GM18508 (cell line): ENCODE data around the gene CHRNB2.

Experiments
- ATAC-seq: cut with Tn5 transposase; IDR thresholded peaks from one replicate; pipeline ENCODE4 v1.9.1; 2021; ENCODE audit warnings: moderate number of reproducible peaks; ENCODE audit not compliant: insufficient read depth, unreplicated experiment

CHRNB2 gene

DNA sequence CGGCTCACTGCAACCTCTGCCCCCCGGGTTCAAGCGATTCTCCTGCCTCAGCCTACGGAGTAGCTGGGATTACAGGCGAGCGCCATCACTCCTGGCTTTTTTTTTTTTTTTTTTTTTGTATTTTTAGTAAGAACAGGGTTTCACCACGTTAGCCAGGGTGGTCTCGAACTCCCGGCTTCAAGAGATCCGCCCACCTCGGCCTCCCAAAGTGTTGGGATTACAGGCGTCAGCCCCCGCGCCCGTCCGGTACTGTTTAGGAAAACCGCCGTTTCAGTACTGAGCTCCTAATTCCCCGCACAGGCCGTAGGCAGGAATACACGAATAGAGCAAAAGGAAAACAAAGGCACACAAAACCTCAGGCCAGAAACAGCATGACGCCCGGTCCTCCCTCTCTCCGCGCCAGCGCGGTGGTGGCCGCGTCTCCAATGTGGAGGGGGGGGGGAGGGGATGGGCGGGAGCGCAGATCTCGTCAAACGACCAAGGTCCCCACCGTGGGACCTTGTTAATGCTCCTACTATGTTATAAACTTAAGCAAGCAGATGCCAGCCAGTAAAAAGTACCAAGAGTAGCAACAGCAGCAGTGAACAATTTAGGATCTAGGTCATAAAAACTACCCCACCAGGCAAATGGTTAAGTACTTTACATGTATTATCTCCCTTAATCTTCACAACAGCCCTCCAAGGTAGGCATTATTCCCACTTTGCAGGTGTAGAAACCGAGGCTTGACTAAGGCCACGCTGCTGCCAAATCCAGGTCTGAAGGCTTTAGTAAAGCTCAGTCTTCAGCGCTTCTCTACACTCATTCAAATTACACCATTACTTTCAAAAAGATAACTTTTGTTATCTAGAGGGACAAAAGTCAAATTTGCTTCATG lies 41.1 kb downstream of the CHRNB2 start:
- no peak for ATAC-seq

DNA sequence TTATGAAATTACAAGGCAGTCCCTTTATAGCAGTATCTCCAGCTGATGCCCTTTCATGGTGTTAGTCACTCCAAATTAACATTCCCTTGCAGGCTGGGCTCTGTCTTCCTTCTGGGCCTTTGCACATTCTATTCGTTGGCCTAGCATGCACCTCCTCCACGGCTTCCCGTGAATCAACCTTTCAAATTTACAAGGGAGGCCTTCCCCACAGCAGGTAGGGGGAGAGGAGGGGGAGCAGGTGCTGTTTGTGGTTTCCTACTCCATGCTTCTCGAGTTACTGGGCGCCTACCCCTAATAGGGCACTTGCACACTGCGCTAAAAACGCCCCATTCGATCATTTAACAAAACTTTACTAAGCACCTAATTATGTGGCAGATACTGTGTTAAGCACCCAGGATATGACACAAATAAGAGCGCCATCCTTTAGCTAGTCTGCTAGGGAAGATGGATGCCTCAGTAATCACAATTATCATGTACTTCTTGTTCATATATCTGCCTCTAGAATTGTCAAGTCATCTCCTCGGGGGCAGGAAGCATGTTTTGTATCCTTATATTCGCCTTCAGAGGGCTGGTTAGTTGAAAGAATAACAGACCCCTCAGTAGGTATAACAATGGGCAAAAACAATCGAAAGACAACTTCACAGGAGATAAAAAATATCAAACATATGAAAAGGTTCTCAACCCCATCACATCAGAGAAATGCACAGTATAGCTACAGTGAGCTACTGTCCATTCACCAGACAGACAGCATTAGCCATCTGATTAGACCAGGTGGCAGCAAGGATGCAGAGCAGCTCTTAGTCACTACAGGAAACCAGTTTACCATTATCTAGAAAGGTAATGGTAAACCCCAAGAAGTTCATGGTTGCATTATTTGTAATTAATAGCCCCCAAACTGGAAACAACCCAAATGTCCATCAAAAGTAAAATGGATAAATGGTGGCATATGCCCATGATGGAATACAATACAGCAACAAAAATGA lies 42.1 kb downstream of the CHRNB2 start:
- no peak for ATAC-seq

DNA sequence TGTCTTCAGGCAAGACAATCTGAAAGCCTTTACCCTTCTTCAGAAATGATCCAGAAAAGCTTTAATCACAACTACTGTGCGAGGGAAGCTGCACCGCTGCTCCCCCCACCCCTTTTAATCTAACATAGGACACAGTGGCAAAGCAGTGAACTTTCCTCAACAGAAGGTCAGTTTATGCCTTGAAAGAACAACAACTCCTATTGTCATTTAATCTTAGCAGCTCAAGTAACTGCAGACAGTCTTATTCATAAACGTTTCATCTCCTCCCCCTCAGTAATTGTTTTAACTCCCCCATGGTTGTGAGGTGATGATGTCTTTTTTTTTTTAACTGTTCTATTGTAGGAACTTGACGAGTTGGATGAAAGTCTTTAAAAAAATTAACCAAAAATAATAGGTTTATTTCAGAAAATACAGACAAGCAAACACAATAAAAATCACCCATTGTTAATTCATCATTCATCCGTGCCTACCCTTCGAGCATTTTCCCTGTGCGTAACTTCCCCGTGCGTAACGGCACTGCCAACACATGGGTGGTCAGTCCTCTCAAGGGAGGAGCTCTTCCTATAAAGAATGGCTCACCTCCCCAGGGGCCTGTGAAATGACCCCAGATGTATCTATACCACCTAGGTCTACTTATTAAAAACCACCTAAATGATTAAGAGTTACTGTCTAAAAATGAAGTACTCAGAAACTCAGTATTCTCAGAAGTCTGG lies 43.7 kb downstream of the CHRNB2 start:
- ATAC-seq, result no peak

DNA sequence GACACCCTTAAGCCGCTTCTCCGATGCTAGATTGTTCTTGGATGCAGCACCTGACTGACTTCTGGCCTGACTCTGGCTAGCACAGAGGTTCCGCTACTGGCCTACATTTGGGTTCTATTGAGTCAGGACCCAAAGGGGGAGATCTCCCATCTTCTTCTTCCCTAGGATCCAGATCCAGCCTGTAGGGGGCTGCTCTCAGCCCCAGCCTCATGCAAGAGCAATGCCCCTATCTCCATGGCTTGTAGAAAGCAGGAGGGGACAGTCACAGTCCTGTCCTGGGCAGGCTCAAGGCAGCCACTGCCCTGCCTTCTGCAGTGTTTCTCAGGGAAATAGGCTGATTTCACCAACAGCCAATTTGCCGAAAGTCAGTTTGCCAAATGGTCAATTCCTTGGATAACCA lies 46.7 kb downstream of the CHRNB2 start:
- ATAC-seq, result no peak

DNA sequence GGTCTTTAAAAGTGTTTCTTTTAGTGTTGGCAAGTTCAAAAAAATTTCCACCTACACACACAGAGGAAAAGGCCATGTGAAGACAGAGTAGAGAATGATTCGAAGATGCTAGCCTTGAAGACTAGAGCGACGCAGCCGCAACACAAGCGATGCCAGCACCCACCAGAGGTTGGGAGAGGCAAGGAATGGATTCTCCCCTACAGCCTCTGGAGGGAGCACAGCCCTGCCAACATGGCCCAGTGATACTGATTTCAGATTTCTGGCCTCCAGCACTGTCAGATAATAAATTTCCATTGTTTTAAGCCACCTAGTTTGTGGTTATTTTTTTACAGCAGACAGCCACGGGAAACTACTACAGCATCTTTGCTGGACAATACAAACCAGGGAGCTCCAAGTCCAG lies 47.3 kb downstream of the CHRNB2 start:
- ATAC-seq, result no peak

DNA sequence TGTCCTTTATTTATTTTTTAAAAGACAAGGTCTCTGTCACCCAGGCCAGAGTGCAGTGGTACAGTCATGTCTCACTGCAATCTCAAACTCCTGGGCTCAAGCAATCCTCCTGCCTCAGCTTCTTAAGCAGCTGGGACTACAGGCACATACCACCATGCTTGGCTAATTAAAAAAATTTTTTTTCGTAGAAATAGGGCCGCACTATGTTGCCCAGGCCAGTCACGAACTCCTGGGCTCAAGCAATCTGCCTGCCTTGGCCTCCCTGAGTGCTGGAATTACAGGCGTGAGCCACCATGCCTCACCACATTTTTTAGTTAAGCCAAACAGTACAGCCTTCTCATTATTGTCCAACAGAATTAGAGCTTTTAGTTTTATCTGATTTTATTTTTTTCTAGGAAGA lies 47.8 kb downstream of the CHRNB2 start:
- no peak for ATAC-seq

DNA sequence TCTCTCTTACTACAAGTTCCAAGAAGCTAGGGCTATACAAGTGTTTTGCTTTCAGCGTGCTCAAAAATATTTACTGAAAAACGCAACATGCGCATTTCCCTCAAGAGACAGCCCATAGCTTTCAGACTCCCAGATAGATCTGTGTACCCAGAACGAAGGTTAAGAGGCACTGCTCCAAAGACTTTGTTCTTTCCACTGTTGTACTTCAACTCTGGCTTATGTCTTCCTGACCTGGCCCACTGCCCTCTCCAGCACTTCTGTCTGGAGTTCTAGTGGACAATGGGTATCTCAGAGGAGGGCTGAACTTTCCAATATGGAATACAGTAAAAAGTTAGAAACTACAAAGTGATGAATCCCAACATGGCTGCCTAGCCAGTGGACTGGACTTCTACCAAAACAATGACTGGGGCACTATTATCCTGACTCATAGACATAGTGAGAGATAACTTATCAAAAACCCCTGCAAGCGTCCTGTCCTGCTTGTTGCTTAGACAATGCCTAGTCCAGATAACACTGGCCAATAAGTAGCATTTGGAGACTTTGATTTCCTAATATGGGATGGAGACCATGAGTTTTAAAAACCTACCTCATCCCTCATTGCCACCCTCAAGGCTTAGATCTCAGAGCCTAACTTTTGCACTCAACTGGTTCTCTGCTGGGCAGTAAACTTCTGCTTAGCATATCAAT lies 49.2 kb downstream of the CHRNB2 start:
- ATAC-seq, result no peak

DNA sequence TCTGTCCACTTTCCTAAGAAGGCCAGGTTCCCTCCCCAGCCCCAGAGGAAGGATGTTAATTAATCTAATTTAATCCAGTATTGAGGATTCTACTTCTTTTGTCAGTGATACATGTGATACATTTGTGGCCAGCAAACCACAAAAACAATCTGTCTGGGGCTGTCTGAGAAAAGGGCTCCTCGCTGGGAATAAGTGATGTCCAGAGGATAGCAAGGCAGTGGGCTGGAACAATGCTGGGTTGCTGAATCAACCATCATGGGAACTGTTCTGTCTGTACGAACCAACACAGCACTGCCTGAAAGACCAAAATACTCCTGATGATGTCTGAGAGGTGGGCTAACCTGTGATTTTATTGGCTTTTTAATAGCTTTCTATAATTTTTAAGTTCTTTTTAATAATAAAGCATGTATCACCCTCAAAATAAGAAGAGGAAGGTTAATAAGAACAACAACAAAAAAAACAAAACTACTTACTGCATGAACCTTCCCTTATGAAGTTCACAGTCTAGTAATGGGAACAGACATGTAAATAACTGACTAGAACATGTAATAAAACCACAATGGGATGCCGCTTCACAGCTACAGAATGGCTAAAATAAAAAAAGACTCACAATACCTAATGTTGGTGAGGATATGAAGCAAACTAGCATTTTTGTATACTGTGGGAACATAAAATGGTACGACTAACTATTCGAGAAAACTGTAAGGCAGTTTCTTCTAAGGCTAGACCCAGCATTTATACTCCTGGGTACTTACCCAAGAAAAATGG lies 51.8 kb downstream of the CHRNB2 start:
- no peak for ATAC-seq

DNA sequence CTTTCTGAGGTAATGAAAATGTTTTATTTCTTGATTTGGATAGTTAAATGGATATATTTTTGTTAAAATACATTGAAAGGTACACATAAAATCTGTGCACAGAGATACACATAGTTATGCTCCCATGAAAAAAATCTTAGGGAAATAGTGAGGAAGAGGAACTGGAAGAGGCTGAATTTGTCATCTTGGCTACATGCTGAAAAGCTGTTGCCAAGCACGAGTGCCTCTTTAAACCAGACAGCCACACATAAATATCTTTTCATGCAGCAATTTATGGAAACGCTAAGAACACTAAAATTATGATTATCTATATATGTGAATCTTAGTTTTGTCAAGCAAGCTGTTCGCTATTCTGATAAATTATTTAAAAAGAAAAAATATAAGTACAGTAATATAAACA lies 53.2 kb downstream of the CHRNB2 start:
- ATAC-seq, result no peak

DNA sequence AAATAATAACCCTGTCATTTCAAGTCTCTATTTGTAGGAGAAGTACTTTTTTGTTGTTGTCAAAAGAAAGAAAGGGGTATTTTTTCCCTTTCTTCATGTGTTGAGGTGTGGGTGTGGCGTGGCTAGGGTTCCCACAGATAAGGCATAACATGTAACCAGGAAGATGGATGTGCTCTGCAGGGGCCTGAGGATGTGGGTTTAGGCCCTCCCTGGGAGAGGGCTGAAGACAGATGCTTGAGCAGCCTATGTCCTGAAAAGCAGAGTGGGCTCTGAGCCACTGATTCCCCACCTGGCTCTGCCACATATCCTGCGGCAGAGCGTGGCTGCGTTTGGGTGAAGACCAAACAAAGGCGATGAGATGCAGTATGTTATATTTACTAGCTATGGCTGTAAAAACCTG lies 54.3 kb downstream of the CHRNB2 start:
- no peak for ATAC-seq

DNA sequence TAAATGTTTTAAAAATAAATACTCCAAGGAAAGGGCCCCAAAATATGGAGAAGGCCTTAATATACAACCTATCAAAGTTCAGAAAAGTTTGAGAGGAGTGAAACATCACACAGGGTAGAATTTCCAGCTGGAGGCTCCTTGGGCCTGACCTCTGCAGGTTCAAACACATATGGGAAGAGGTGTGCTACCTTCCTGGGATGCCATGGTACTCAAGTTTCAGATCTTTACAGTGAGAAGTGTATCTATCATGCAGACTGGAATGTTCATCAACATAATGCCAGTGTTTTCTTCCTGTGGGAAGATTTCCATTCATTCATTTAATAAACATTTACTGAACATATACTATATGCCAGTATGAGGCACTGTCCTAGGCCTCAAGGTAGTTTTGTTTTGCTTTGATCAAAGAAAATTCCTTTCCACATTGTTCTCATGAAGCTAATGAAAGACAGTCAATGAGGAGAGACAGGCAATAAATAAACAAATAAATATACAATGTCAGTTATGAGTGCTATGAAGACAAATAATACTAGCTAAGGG lies 55.0 kb downstream of the CHRNB2 start:
- ATAC-seq, result no peak

DNA sequence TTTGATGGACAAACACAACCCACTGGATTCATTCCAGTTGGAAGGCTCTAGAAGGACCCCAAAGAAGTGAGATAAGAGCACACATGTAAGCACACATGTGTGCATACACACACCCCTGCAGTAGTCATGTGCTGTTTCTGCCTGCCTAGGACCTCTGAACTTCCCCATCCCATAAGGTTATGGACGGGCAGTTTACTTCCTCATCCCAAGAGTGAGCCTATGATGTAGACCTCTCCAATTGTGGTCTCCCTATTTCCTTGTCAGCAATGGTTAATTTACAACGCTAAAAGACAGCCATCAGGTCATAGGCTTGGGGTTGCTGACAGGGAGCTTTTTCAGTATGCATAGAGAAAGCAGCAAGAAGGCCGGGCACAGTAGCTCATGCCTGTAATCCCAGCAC lies 55.8 kb downstream of the CHRNB2 start:
- no peak for ATAC-seq

DNA sequence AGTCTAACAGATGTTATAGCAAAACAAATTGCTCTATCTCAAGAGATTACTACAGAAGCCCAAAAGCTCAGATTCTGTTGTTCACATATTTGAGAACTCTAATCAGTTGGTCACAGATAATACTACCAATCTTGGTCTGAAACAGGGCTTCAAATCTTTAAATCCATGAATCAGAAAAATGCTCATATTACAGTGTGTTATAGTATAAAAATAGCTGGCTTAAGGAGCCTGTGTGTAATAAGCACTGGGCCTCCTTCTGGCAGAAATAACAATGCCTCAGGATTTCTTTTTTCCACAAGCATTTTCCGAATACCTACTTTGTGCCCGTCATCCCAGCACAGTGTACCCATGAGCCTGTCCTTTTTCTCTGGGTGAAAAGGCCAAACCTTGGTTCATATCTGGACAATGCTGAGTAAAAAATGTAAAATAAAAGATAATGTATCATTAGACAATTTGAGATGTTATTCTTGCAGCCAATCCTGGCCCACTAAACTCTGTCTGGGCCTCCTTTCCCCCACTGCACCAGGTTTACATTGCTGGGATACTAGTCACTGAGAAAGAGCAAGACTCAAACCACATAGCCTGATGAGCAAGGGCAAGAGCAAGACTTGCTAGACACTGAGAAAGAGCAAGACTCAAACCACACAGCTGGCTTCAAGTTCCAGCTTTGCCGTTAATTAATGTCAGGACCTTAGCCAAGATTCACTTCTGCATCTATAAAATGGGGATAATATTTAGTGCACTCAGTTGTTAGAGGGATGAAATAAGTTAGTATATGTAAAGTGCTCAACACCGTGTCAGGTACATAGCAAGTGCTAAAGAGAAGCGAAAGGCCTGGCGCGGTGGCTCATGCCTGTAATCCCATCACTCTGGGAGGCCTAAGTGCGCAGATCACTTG lies 57.4 kb downstream of the CHRNB2 start:
- no peak for ATAC-seq

DNA sequence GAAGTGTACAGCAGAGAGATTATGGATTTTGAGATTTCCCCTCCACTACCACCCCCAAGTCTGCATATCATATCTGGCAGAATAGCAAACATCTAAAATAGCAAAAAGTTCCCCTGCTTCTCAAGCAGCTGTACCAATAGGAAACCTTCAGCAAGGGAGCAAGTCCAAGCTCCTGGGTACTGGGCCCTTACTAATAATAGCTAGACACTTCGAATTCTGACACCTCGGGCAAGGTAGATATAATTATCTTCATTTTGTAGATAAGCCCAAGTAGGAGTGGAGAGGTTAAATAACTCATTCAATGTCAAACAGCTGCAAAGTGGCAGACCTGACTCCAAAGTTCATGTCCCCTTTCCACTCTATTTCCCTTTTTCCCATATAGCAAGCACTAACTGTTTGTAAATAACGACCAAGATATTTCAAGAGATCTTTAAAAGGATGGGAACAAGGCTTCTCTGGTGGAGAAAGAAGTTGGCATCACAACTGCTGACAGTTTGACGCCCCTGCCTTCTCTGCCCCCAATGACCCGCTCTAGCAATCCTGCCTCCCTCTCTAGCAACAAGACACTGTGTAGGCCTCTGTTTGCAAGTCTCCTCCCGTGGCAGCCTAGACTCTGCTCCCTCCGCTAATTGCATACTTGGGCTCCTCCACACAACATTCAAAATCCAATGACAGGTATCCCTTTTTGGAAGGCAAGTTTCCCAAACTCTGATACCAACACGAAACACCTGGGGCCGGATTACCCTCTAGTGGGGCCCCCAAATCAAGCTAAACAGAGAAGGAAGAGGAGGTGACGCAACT lies 59.1 kb downstream of the CHRNB2 start:
- ATAC-seq, result no peak

DNA sequence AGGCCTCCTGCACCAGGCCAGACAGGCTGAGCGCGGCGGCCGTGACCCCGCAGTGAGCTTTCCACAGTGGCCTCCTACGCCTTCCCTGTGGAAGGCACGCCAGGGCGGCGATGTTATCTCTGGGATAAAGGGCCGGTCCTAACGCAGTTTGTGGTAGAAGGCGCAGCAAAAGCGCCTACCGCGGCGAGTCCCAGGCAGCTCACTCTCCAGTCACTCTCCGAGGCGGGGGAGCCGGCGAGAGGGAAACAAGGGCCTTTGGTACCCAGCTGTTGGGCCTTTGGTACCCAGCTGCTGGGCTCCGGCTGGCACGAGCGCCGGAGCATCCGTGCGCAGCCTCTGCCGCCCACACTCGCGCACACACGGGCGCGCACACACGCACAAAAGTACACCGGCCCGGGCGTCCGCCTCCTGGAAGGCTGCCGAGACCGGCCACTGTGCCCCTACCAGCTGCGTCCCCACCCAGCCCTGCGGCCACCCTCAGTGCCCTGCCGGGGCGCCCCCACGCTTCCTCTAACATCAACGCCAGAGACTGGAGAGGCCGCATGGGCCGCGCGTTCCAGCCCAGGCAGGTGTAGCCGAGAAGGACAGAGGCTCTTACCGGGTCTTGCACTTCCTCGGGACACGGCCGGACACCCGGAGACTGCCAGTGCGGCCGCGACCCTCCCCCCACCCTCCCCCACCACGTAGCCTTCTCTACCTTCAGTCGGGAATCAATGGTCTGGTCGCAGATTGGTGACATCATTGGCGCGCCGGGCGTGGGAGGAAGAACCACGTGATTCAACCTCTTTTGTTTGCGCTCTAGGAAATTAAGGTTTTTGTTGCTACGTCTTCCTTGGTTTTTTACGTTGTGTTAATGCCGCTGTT lies 59.9 kb downstream of the CHRNB2 start:
- no peak for ATAC-seq

DNA sequence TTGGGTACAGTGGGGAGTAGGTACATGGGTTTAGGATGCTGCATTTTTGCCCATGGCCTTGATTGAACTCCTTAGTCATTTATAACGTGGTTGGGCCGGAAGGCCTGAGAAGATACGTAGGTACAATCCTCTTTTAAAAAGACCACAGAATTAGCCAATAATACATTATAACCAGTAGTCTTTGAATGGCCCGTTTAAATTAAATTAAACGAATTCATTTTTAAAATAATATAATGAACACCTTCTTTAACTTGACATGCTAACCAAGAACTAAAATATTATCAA lies 60.5 kb downstream of the CHRNB2 start:
- no peak for ATAC-seq
